HUES48 (cell line): ENCODE results near the gene RSBN1L.
A peak's percentile ranks its signal among the peaks of the same experiment; 100 is the strongest.
"Not testable (repeated sequence)": the region's sequence is repeated elsewhere in the genome, so short reads cannot be mapped to it uniquely, and the experiment has no call there.

Source experiments
- H3K27ac ChIP-seq: one replicate; pipeline ENCODE4 v1.7.0; 2013; ENCODE audit warnings: low read depth, low read length, inconsistent platforms
- H3K27me3 ChIP-seq: 2 replicates; pipeline ENCODE4 v1.6.1; 2013; ENCODE audit warnings: mild to moderate bottlenecking, low read length; ENCODE audit not compliant: control insufficient read depth, insufficient read depth
- H3K36me3 ChIP-seq: 2 replicates; pipeline ENCODE4 v1.6.1; 2013; ENCODE audit warnings: low read length; ENCODE audit not compliant: control insufficient read depth, insufficient read depth
- H3K4me1 ChIP-seq: 2 replicates; pipeline ENCODE4 v1.6.1; 2013; ENCODE audit warnings: mild to moderate bottlenecking, low read length; ENCODE audit not compliant: control insufficient read depth, insufficient read depth
- H3K4me3 ChIP-seq: 2 replicates; pipeline ENCODE4 v1.5.1; 2013; ENCODE audit warnings: mild to moderate bottlenecking, low read depth, low read length
- H3K9ac ChIP-seq: 2 replicates; pipeline ENCODE4 v1.6.1; 2013; ENCODE audit warnings: mild to moderate bottlenecking, low read depth, low read length, moderate library complexity
- H3K9me3 ChIP-seq: 2 replicates; pipeline ENCODE4 v1.6.1; 2013; ENCODE audit warnings: low read length; ENCODE audit not compliant: control insufficient read depth, insufficient read depth

RSBN1L gene

GRCh38 chr7:77696057-77696642, at the start of gene RSBN1L:
Gene RSBN1L (plus strand): TSS chr7:77696459. CDS start chr7:77696470, 11 bp downstream.
- Histone ChIP-seq H3K27me3 (no peaks in the 10 kb centered on the region), H3K4me3 (peak within 1 kb of the TSS; percentile 96), H3K9me3 (no peaks in the 10 kb centered on the region), H3K36me3 (peaks cover 4% of the 10 kb centered on the region; the same call in 1 of the 2 replicates), H3K9ac (peak within 1 kb of the TSS; percentile 94), H3K4me1 (peaks cover 7% of the 10 kb centered on the region; the same call in 1 of the 2 replicates), H3K27ac (peak within 1 kb of the TSS; percentile 90)

- Histone ChIP-seq H3K27me3 (no peaks in the 10 kb centered on the region), H3K36me3 (peaks cover 37% of the 10 kb centered on the region), H3K9ac (no peak overlapping the region), H3K27ac (no peak overlapping the region), H3K9me3 (no peaks in the 10 kb centered on the region), H3K4me3 (no peak overlapping the region), H3K4me1 (0 out of 2 replicates have a peak, but pooled peaks cover 3% of the 10 kb centered on the region)
These were observed 47.4 kb upstream of the RSBN1L start for GRCh38 chr7:77648742-77649338.

- H3K9me3 ChIP-seq = no peaks in the 10 kb centered on the region
- H3K36me3 ChIP-seq = peaks cover 36% of the 10 kb centered on the region
- H3K27me3 ChIP-seq = no peaks in the 10 kb centered on the region
- no peak overlapping the region for H3K9ac ChIP-seq
- H3K4me1 ChIP-seq = 0 out of 2 replicates have a peak, but pooled peaks cover 3% of the 10 kb centered on the region
- no peak overlapping the region for H3K4me3 ChIP-seq
- H3K27ac ChIP-seq = no peak overlapping the region
These were observed 46.4 kb upstream of the RSBN1L start for GRCh38 chr7:77649716-77650349.

- Histone ChIP-seq H3K27ac (no peak overlapping the region), H3K4me3 (no peak overlapping the region), H3K9me3 (no peaks in the 10 kb centered on the region), H3K4me1 (0 out of 2 replicates have a peak, but pooled peaks cover 3% of the 10 kb centered on the region), H3K9ac (no peak overlapping the region), H3K27me3 (no peaks in the 10 kb centered on the region), H3K36me3 (peaks cover 38% of the 10 kb centered on the region)
These were observed 44.6 kb upstream of the RSBN1L start for GRCh38 chr7:77651575-77652162.

GRCh38 chr7:77652826-77653225, 43.4 kb upstream of the RSBN1L start:
- not testable (repeated sequence) for H3K27ac ChIP-seq, H3K9ac ChIP-seq, H3K4me1 ChIP-seq, H3K27me3 ChIP-seq, H3K9me3 ChIP-seq, H3K4me3 ChIP-seq
- H3K36me3 ChIP-seq = peaks cover 36% of the 10 kb centered on the region

GRCh38 chr7:77653572-77653971, 42.7 kb upstream of the RSBN1L start:
- H3K9ac ChIP-seq = no peak overlapping the region
- H3K4me3 ChIP-seq = no peak overlapping the region
- no peak overlapping the region for H3K27ac ChIP-seq
- H3K4me1 ChIP-seq = 0 out of 2 replicates have a peak, but pooled peaks cover 3% of the 10 kb centered on the region
- no peaks in the 10 kb centered on the region for H3K9me3 ChIP-seq
- H3K36me3 ChIP-seq = peaks cover 43% of the 10 kb centered on the region
- no peaks in the 10 kb centered on the region for H3K27me3 ChIP-seq

GRCh38 chr7:77655356-77655755, 40.9 kb upstream of the RSBN1L start:
- H3K27ac ChIP-seq = no peak overlapping the region
- peaks cover 43% of the 10 kb centered on the region for H3K36me3 ChIP-seq
- no peak overlapping the region for H3K9ac ChIP-seq

GRCh38 chr7:77655836-77656455, 40.3 kb upstream of the RSBN1L start:
- Histone ChIP-seq H3K4me3 (no peak overlapping the region), H3K27me3 (no peaks in the 10 kb centered on the region), H3K27ac (no peak overlapping the region), H3K4me1 (no peaks in the 10 kb centered on the region), H3K9ac (no peak overlapping the region), H3K9me3 (no peaks in the 10 kb centered on the region), H3K36me3 (peaks cover 43% of the 10 kb centered on the region)

More at GRCh38 chr7:77655356-77655755, 40.9 kb upstream of the RSBN1L start:
- no peak overlapping the region for H3K4me3 ChIP-seq
- no peaks in the 10 kb centered on the region for H3K9me3 ChIP-seq
- H3K4me1 ChIP-seq = no peaks in the 10 kb centered on the region
- no peaks in the 10 kb centered on the region for H3K27me3 ChIP-seq

- H3K4me1 ChIP-seq = no peaks in the 10 kb centered on the region
- H3K9ac ChIP-seq = no peak overlapping the region
- H3K27me3 ChIP-seq = no peaks in the 10 kb centered on the region
- H3K27ac ChIP-seq = no peak overlapping the region
- no peak overlapping the region for H3K4me3 ChIP-seq
- peaks cover 40% of the 10 kb centered on the region for H3K36me3 ChIP-seq
- no peaks in the 10 kb centered on the region for H3K9me3 ChIP-seq
These were observed 38.6 kb upstream of the RSBN1L start for GRCh38 chr7:77657427-77658224.

GRCh38 chr7:77658928-77659327, 37.3 kb upstream of the RSBN1L start:
- Histone ChIP-seq H3K4me1 (no peaks in the 10 kb centered on the region), H3K36me3 (peaks cover 31% of the 10 kb centered on the region), H3K27me3 (no peaks in the 10 kb centered on the region), H3K9ac (no peak overlapping the region), H3K4me3 (no peak overlapping the region), H3K9me3 (no peaks in the 10 kb centered on the region), H3K27ac (no peak overlapping the region)
